WTC11 (cell line): ENCODE results near the gene PLCB3. TPM values are rescaled to one million over a fixed set of nuclear protein-coding genes. Genes with fewer than 3 reads are reported as not detected.

Experiments used
- ATAC-seq: fragments of 200-7000 bp; cut with Tn5 transposase; 2 replicates; pipeline ENCODE4 v1.10.0; 2021; ENCODE audit warnings: mild to moderate bottlenecking, moderate library complexity
- CTCF ChIA-PET: fragments of 300-600 bp; sonication (Branson Sonifier 250); formaldehyde crosslinking; loops from one replicate; lab custom pipeline; 2021; ENCODE audit warnings: antibody characterized with exemption; lab: Charles Lee
- POLR2A ChIA-PET: fragments of 350-600 bp; sonication (Branson Sonifier 250); formaldehyde crosslinking; loops from one replicate; lab custom pipeline; 2021; ENCODE audit warnings: antibody characterized with exemption; lab: Charles Lee
- DNase-seq: peaks from one replicate; pipeline ENCODE4 v3.0.0; 2021; ENCODE audit warnings: low spot score
- H3K27ac Mint-ChIP-seq: 2 replicates; pipeline ENCODE4 v1.8.0; 2021; ENCODE audit warnings: mixed read lengths
- H3K27me3 Mint-ChIP-seq: 2 replicates; pipeline ENCODE4 v1.8.0; 2021; ENCODE audit warnings: low read depth, mild to moderate bottlenecking, moderate library complexity, mixed read lengths
- H3K36me3 Mint-ChIP-seq: 2 replicates; pipeline ENCODE4 v1.8.0; 2021; ENCODE audit warnings: mixed read lengths
- H3K4me1 Mint-ChIP-seq: 2 replicates; pipeline ENCODE4 v1.8.0; 2022; ENCODE audit warnings: mixed read lengths
- H3K4me3 Mint-ChIP-seq: 2 replicates; pipeline ENCODE4 v1.8.0; 2021; ENCODE audit warnings: mild to moderate bottlenecking, moderate library complexity, mixed read lengths
- H3K9me3 Mint-ChIP-seq: 2 replicates; pipeline ENCODE4 v1.8.0; 2021; ENCODE audit warnings: mixed read lengths
- ARID4B ChIP-seq: sonication (generic); formaldehyde crosslinking; IDR thresholded peaks from 2 replicates; pipeline ENCODE4 v1.8.0; 2023; ENCODE audit warnings: missing genetic modification reagents, mild to moderate bottlenecking, borderline replicate concordance
- ATF3 ChIP-seq: sonication (generic); formaldehyde crosslinking; conservative IDR thresholded peaks from 2 replicates; pipeline ENCODE4 v1.8.1; 2022; ENCODE audit warnings: mild to moderate bottlenecking, missing genetic modification reagents
- ATF6 ChIP-seq: sonication (generic); formaldehyde crosslinking; IDR thresholded peaks from 2 replicates; pipeline ENCODE4 v1.8.1; 2023; ENCODE audit warnings: mild to moderate bottlenecking, missing genetic modification reagents
- CREB1 ChIP-seq: sonication (generic); formaldehyde crosslinking; IDR thresholded peaks from 2 replicates; pipeline ENCODE4 v1.8.0; 2023; ENCODE audit warnings: mild to moderate bottlenecking, missing genetic modification reagents
- E2F5 ChIP-seq: sonication (generic); formaldehyde crosslinking; IDR thresholded peaks from 2 replicates; pipeline ENCODE4 v1.8.1; 2022; ENCODE audit warnings: mild to moderate bottlenecking, moderate library complexity, missing genetic modification reagents
- ERG ChIP-seq: fragments of 250-450 bp; sonication (Bioruptor Pico); IDR thresholded peaks from 2 replicates; pipeline ENCODE4 v1.8.0; 2021; ENCODE audit warnings: mild to moderate bottlenecking
- FOXP4 ChIP-seq: sonication (generic); formaldehyde crosslinking; IDR thresholded peaks from 2 replicates; pipeline ENCODE4 v1.8.0; 2022; ENCODE audit warnings: mild to moderate bottlenecking, missing genetic modification reagents
- GRHL2 ChIP-seq: fragments of 250-450 bp; sonication (Bioruptor Pico); IDR thresholded peaks from 2 replicates; pipeline ENCODE4 v1.8.0; 2022; ENCODE audit warnings: mild to moderate bottlenecking, moderate library complexity; ENCODE audit not compliant: insufficient replicate concordance, severe bottlenecking
- NR1H2 ChIP-seq: sonication (generic); formaldehyde crosslinking; IDR thresholded peaks from 2 replicates; pipeline ENCODE4 v1.9.0; 2021; ENCODE audit warnings: mild to moderate bottlenecking, moderate library complexity, missing genetic modification reagents
- NR3C1 ChIP-seq: sonication (generic); formaldehyde crosslinking; conservative IDR thresholded peaks from 2 replicates; pipeline ENCODE4 v1.8.1; 2023; ENCODE audit warnings: low read depth, mild to moderate bottlenecking, missing genetic modification reagents
- PREB ChIP-seq: sonication (generic); formaldehyde crosslinking; IDR thresholded peaks from 2 replicates; pipeline ENCODE4 v1.8.1; 2022; ENCODE audit warnings: mild to moderate bottlenecking, missing genetic modification reagents, moderate library complexity, borderline replicate concordance
- RORB ChIP-seq: fragments of 250-450 bp; sonication (Bioruptor Pico); IDR thresholded peaks from 2 replicates; pipeline ENCODE4 v1.9.0; 2021; ENCODE audit warnings: mild to moderate bottlenecking
- SP1 ChIP-seq: sonication (generic); formaldehyde crosslinking; conservative IDR thresholded peaks from 2 replicates; pipeline ENCODE4 v1.8.1; 2022; ENCODE audit warnings: missing genetic modification reagents
- TCF7 ChIP-seq: sonication (generic); formaldehyde crosslinking; IDR thresholded peaks from 2 replicates; pipeline ENCODE4 v1.8.0; 2022; ENCODE audit warnings: mild to moderate bottlenecking, low read depth, missing genetic modification reagents, moderate library complexity
- ZNF423 ChIP-seq: fragments of 250-450 bp; sonication (Bioruptor Pico); IDR thresholded peaks from 2 replicates; pipeline ENCODE4 v2.1.2; 2022; ENCODE audit warnings: mild to moderate bottlenecking, moderate library complexity
- ZNF512 ChIP-seq: sonication (generic); formaldehyde crosslinking; IDR thresholded peaks from 2 replicates; pipeline ENCODE4 v1.8.1; 2022; ENCODE audit warnings: missing genetic modification reagents, borderline replicate concordance
- ZNF532 ChIP-seq: fragments of 250-450 bp; sonication (Bioruptor Pico); IDR thresholded peaks from 2 replicates; pipeline ENCODE4 v1.9.0; 2021; ENCODE audit warnings: mild to moderate bottlenecking, borderline replicate concordance
- total RNA-seq: library from RNA; stranded (reverse); gene quantifications from 3 replicates; pipeline ENCODE4 v1.2.3, GENCODE V29; 2021

Gene PLCB3
- total RNA-seq, 1 experiment from 2014 or later, result 97.4 TPM

- CTCF ChIA-PET, result interaction anchor here (0.6 to 12.5 kb wide), 6 partner anchors 11 to 87 kb away, joined by 3 to 151 read pairs (median 3); partner anchors contain the start of gene ESRRA
- H3K9me3 Mint-ChIP-seq, result no peaks in the 10 kb centered on the region
- H3K36me3 Mint-ChIP-seq, result no peaks in the 10 kb centered on the region
- no peak overlapping the region for H3K27ac Mint-ChIP-seq
- POLR2A ChIA-PET, result no interaction called here
- peaks cover 75% of the 10 kb centered on the region for H3K27me3 Mint-ChIP-seq
- ATAC-seq (no peak), DNase-seq (no peak)
- H3K4me3 Mint-ChIP-seq, result peak overlapping the region; percentile 60
- H3K4me1 Mint-ChIP-seq, result peaks cover 8% of the 10 kb centered on the region
- TF ChIP-seq ATF6 (CRISPR knock-in tag) (no peak), ZNF512 (CRISPR knock-in tag) (no peak), ERG (CRISPR knock-in tag) (no peak), RORB (CRISPR knock-in tag) (no peak), E2F5 (CRISPR knock-in tag) (no peak), TCF7 (CRISPR knock-in tag) (no peak), ARID4B (CRISPR knock-in tag) (no peak), SP1 (no peak), ZNF423 (no peak; the same call in 1 of the 2 replicates), ATF3 (no peak), FOXP4 (CRISPR knock-in tag) (no peak), NR1H2 (CRISPR knock-in tag) (no peak), CREB1 (CRISPR knock-in tag) (no peak), PREB (CRISPR knock-in tag) (no peak), ZNF532 (CRISPR knock-in tag) (no peak), GRHL2 (CRISPR knock-in tag) (no peak), NR3C1 (CRISPR knock-in tag) (no peak)
These were observed 40.6 kb downstream of the PLCB3 start for GRCh38 chr11:64291752-64292459.
